Anterior cingulate cortex (tissue), 58 donors: ENCODE results near the gene HOXD12.

Experiments
- DNase-seq, 58 donors: peaks; one replicate each; lab custom pipeline; 2025; lab: John Stamatoyannopoulos, UW

HOXD12 gene

DNA sequence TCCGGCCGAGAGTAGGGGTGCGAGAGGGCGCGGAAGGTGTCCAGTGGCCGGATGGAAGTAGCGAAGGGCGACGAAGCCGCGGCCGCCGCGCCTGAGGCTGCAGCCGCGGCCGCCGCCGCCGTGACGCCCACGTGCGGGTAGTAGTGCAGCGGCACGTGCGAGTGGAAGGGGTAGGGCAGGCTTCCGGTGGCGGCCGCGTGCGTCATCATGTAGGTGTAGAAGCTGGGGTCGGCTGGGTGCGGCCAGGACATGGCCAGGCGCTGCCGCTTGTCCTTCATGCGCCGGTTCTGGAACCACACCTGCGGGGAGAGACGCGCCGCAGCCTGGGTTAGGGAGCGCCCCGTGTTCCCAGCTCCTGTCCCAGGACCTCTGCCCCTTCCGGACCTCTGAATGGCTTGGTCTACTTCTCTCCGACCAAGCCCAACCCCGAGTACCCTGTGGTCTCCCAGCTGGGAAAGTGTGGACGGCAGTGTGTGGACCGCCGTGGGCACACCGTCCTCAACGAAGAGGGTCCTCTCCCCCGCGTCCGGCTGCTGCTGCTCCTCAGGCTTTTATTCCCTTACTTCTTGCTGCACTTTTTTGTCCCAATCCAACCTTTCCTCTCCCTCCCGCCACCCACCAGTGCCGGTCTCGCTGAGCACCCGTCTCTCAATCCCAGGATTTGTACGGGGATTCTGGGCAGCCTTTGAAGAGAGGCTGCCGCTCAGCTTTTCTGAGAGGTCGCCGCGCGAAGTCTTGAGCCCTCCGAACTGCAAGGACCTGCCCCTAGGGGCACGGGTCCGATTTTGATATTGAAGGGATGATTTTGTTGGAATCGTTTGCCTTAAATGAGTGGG, 18.8 kb upstream of the HOXD12 start:
- no peak for DNase-seq

DNA sequence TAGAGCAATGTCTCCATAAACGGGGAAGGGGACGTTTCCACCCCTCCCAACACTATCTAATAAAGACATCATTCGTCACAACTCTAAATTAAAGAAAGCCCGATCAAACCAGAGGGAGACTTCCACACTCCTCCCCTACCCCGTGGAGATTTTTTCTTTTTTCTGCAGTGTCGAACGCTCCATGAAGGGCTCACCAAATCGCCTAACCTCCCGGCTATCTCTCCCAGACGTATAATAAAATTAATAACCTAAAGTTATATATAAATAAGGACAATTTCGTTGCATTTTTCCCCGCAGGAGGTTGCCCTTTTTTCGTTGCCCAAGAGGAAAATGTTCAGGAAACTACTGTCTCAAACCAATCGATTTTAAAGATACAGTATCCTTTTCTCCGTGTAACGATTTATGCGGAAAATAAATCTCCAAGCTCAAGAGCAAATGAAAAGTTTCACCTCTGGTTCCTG, 18.2 kb upstream of the HOXD12 start:
- no peak for DNase-seq

DNA sequence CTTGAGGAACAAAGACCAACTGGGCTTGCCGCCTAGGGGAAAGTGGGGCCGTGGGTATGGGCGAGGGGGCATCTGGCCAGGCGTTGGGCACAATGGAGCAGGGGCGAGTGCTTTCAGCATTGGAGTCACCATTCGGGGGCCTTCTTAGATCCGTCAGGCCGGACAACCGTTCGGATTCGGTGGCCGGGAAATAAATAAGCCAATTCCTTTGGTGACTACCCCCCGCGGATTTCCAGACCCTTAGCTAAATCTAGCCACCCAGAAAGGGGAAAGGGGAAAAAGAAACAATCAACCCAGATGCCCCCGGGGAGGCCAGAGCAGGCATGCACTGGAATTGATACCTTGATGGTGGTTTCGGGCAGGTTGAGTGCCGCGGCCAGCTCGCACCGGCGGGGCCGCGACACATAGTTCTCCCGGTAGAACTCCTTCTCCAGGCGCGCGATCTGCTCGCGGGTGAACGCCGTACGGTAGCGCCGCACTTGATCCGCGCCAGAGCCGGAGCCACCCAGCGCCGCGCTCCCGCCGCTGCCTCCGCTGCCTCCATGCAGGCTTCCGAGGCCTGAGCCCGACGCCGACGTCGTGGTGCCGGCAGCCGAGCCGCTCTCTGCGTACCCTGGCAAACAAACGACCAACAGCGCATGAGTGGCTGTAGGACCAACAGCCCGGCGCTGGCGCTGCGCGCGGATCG, 17.6 kb upstream of the HOXD12 start:
- DNase-seq, result no peak

DNA sequence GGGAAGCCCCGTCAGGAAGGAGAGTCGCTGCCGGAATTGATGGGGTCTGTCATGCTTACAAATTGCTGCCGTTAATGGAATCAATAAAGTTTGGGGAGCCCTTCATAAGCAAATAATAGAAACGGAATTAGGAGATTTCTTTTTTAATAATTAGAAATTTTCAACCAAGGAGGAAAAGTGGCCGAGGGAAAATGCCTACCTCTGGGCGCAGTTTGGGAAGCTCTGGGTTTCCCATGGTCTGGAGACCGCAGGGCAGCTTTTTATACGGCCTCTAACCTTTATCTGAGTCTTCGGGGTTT, 17.1 kb upstream of the HOXD12 start:
- DNase-seq, result no peak

DNA sequence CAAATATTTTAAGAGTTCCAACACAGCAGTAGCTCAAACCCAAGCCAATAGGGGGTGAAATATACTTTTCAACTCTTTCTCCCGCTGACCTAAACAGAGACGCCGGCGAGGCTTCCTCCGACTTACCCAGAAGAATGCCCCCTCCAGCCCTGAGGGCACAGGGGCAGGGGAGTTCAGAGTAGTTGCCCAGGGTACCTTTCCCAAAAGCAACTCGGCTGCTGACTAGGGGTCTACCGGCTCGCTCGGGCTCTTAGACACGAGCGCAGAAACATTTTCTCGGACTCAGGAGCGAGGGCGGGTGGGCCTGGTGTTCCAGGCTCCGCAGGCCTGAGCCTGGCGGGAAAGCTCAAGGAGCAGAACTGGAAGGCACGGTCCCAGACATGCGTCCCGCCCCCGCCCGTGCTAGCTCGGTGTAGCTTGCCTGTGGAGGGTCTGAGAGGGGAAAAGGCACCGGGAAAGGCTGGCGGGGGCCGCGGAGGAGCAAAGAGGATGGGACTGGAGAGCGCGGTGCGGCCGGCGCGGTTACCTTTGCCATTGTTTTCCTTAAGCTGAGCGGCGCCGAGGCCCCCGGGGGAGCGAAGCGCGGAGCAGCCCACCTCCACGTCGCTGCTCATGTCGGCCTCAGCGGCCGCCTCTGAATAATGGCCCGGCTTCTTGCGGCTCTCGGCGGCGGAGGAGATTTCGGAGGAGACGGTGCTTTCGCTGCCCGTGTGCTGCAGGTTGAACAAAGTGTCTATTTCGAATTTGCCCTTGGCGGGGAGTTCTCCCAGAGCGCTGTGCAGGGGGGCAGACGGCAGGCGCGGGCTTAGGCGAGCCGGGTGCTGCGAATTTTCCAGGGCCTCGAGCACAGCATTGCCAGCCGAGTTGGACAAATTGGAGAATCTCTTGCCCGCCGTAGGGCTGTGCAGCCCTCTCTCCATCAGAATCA, 16.5 kb upstream of the HOXD12 start:
- no peak for DNase-seq

DNA sequence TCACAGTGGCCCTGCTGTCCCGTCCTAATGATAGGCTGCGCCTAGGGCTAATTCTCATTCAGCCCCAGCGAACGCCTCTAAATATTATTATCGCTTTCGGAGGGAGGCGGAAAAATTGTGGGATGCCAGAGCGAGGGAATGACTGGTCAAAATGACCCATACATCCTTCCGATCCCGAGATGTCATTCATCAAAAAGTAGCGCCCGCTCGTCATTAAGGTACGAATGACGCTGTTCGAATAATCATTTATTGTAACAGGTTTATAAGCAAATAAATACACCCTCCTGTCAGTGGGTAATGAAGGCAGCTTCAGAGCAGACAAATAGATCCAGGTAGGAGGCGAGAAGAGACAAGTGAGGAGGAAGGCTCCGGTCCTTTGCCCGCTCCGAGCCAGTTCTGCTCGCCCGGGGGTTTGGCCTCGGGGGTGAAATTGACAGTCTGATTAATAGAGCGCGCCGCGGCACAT, 15.8 kb upstream of the HOXD12 start, which contains the start of gene EVX2:
TSS of gene EVX2 (minus strand) at position 167 of the 466 bp plus-strand sequence. CDS start 186 bp downstream, outside the sequence.
- no peak for DNase-seq

DNA sequence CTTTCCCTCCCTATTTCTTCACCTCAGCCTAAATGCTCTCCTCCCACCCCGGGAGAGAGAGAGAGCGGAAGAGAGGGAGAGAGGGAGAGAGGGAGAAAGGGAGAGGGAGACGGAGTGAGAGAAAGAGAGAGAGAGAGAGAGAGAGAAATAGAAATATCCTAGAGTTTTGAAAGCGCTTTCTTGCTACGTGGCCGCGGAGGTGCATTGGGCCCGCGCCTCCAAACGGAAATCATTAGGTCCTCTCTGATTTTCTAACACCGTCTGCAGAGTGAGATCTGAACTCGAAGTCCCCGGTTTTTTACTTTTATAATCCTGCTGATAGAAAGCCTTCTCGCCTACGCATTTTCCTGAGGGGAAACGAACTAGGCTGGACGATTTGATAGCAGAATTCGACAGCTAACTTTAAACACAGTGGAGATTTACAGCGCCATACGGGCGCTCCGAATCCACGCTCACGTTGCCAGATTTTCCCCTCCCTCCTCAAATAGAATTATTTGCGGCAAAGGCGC, 14.9 kb upstream of the HOXD12 start:
- no peak for DNase-seq

DNA sequence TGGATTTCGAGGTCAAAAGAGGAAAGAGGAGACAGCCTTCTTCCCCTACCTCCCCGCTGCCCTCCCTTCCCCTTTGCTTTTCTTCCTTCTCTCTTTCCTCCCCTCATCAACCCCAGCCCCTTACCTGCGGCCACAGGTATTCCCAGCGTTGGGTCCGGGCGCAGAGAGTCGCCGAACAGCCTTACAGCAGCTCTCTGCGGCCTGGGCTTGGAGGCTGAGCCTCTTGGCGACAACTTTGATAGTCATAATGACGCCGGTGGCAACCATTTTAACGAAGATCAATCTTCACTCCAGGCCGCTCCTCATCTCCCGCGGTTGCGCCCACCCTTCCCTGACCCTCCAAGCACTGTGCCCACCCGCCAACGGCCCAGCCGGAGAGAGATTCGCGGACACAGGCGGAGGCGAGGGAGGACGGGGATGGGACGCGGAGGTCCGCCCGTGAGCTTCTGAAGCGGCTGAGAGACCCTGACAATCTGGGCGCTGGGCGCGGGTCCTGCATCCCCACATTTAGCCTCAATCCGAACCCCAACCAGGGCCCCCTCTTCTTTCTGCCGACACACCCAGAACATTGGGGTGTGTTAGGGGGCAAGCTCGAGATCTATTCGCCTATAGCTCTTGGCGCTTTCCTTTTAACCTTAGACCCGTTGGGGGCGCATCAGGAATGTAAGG, 14.3 kb upstream of the HOXD12 start:
- DNase-seq, result no peak

DNA sequence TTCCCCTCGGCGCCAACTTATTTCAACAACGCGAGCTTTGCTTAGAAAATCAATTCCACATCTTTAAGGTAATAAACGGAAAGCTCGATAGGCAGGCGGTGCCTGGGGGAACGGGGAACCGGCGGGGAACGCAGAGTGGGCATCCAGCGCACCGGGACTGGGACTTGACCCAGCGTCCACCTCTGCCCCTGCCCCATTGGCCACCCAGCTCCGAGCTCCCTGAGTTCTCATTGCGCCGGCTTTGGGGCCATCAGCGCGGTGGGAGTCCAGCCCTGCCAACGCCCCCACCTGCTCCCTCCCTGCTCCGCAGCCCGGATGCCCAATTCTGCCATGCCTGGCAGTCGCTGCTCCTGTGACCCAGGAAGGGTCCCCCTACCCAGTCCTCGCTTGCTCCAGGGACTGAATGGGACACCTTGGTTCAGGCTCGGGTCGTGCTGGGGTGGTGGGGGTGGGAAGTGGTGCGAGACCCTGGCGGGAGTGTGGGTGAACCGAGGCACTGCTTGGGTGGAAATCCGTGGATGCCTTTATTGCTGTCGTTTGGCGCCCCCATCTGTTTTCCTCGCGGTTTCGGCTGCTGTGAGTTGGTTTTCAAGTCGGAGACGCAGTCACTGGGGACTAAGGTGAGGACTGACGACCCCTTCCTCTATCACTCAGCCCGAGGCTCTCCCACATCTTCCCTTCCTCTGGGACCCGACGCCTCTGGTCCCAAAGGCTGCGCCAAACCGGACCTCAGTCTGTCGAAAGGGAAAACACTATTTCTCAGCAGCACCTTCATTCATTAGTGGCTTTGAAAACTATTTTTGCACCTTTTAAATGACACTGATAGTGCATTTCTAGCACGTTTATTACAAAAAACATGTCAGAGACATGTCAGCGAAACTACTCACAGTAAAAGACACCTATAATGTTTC, 13.5 kb upstream of the HOXD12 start:
- DNase-seq, result peak in 44 of 58 donors; percentile 2 to 58 (median 20)

DNA sequence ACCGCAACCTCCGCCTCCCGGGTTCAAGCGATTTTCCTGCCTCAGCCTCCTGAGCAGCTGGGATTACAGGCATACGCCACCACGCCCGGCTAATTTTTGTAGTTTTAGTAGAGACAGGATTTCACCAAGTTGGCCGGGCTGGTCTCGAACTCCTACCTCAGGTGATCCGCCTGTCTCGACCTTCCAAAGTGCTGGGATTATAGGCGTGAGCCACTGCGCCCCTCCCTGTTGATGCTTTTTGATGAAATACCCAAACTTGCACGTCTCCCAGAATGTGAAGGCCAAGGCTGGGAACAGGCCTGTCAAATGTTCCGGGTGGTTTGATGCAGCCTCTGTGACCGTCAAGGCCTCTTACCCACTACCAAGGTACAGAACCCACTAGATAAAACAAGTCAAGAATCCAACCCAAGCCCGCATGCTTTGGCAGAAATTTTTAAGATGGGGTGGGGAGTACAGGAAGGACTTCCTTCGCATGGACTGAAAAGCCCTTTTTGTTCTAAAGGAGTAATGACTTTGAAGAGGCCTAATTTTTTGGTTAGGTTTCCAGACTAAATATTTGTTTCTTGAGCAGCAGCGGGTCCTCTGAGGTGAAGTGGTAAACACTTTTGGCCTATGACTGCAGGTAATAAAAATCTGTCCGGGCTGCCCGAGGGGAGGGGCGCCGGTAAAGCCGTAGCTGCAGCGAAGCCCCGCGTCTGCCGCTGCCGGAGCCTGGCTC, 12.1 kb upstream of the HOXD12 start:
- DNase-seq, result no peak

DNA sequence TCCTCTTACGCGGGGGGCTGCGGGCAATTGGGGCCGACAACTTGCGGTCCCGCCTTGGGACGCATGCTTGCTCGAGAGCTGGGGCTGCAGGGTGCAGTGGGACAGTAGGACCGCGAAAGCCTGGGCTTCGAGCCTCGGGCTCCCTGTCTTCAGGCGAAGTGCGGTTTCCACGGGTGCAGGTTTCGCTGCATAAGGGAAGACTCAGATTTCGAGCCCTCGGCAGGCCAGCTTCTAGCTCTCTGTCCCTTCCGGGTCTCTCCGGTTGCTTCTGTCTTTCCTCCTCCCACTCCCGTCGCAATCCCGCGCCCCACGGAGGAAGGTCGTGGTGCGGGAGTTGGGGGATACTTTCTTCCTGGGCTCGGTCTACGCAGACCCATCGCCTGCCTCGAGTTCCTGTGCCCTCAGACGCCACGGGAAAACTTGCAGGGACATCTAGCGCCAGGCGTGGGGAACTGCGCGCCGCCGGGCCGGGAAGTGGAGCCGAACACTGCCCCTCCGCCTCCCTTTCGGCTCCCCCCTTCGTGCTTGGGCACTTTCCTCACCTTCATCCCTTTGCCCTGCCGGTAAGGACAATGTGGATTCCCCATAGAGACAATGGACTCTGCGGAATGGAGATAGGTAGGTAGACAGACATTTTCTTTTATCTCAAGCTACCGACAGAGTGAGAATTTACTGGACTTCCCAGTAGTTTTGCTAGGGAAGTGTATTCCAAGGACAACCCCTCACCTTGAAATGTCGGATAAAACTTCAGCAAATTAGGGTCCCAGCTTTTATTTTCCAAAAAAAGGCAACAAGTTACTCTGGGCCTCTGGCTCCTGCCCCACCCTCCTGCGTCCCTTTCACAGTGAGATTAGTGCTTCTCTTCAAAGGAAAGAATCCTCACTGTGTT, 11.3 kb upstream of the HOXD12 start:
- DNase-seq, result peak in 21 of 58 donors; percentile 1 to 40 (median 7)

DNA sequence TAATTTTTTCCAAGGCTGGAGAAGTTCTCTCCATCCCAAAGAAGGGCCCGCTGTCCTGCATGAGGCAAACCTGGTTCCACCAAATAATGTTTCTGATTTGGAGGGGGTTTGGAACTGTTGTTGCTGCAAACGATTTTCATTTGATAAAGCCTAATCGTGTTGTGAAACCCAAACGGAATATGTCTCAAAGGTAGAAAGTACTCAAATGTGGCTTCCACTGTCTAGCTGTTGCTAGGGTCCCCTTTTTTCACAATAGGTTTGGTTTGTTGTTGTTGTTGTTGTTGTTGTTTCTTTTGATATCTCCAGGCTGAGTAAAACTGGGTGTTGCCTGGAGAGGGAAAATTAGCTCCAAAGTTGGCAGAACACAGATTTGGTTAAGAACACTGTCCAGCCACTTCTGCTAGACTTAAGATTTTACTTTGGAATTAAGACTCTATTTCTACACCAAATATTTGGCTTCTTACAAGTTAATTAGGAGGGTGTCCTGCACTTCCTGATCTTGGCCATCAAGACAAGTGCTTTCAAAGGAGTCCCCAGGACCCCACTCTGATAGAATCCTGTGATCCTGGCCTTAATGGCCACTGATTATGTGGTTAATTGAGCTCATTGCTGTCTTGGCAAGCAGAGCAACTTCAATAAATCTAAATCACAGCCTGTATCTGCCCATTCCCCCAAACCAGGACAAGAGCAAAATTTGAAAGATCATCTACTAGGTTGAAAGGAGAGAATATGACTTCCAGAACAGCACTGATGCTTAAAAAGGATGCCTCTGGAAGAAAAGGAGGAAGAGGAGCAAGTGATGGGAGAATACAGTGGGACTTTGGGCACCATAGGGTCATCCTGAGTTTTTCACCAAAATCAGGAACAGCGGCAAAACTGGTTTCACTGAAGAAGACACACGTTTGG, 10.4 kb upstream of the HOXD12 start:
- DNase-seq, result no peak

DNA sequence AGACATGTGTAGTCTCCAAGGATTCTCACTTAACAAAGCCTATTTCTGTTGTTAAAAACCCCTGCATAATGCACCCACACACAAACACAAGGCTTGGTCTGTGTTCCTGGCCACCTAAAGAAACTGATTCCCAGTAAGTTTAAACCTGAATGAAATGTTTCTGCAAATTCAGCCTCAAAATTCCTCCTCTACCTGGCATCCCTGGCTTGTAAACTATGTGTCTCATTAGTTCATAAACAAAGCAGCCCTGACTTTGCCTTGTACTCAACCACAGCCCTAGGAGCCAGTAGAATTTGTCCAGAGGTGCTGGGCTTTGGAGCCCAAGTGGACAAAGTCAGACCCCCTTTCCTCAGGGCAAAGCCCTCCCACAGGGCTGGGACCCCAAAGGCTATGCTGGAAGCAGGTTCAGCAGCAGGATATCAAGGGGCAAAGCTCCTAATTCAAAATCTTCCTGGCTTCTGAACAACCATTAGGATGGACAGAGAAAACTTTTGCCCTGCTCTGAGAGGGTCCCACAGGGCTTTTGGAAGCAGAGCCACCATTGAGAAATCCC, 9.7 kb upstream of the HOXD12 start:
- DNase-seq, result no peak

DNA sequence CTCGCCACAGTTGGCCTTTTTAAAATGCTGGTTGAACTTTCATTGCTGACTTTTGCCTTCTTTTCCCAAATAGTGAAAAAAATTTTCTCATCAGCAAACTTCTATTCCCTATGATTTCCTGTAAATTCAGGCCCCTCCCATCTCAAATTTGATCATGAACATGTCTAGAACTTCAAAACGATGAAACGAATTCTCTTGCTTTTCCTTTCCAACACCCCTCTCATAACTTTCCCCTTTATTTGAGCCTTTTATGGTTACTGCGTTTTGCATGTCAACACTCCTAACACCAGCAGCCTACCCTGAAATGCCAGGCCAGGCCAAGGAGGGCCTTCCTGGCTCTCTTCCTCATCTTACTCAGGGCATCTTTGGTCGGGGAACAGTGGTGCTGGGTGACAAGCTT, 8.7 kb upstream of the HOXD12 start:
- DNase-seq, result no peak

DNA sequence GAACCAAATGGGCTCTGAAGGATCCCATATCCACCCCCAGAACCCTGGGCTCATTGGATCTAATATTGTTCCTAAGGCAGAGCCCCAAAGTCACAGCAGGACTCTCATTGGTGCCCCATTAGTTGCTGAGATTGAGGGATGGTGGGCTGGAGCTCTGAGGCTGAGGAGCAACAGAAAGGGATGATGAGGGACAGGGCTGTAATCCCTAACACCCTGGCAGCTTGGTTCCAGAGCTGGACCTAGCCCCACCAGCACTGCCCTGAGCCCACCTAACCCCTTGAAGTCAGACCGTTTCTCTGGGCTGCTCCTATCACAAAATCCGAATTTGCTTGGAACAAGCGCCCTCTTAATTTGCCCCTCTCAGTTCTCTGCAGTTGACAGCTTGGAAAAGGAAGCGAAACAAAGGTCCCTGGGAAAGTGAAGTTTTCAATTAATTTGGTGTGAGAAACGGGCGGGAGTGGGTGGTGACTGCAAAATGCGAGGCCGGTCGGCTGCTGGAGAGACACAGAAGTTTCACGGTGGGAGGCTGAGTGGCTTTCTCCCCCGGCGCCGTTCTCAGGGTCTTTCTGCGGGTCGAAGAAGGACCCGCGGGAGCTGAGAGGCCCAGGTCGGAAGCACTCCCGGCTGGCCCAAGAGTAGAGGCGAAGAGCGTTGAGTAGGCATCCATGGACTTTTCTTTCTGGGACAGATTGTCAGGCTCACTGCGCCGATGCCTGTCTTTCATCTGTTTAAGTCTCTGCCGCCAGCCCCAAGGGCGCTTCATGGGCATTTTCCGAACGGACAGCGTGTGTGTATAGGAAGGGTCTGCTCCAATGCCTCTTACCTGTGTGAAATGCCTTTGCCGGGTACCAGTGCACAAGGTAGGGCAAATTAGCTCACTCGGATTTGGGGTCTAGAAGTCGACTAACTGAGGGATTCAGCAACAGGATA, 8.0 kb upstream of the HOXD12 start:
- no peak for DNase-seq
